ENCODE data around the gene BDNF. TPM values are rescaled to one million over a fixed set of nuclear protein-coding genes. Genes with fewer than 3 reads are reported as not detected.

BDNF gene
- total and polyA plus RNA-seq, 2 of the 8 experiments (the other 6 are each of a cell fraction or from before 2014, with no cell fraction given) = 2.4 to 5.4 TPM

GRCh38 chr11:27681664-27682063 lies 18.6 kb downstream of the BDNF start (continued):
- no peak for TF ChIP-seq FOSL1 (IDR thresholded peaks at IDR 0.05; ENCODE audit: insufficient read depth, low read depth, low read length)
- TF ChIP-seq USF2 (IDR thresholded peaks at IDR 0.05; ENCODE audit: low read length) = no peak
